Measurements from ENCODE around the gene GCSAM. TPM values are rescaled to one million over a fixed set of nuclear protein-coding genes. Genes with fewer than 3 reads are reported as not detected.

Gene GCSAM
- 0.23 TPM for polyA plus RNA-seq (2013, experiment 1 of 2; ENCODE audit: insufficient read length)
- 0.38 TPM for polyA plus RNA-seq (2013, experiment 2 of 2; ENCODE audit: insufficient read length)

GRCh38 chr3:112132975-112133448 lies at the start of gene GCSAM:
Gene GCSAM, minus strand, starts transcription at chr3:112133248. Its CDS starts 128 bp downstream, at chr3:112133120.
- DNase-seq: no peak

GRCh38 chr3:112175646-112176045 lies 42.6 kb upstream of the GCSAM start:
- no peak for DNase-seq

- no peak for DNase-seq
These were observed 42.0 kb upstream of the GCSAM start for GRCh38 chr3:112175037-112175436.

GRCh38 chr3:112171144-112171543 lies 38.1 kb upstream of the GCSAM start:
- DNase-seq: no peak

- no peak for DNase-seq
These were observed 37.0 kb upstream of the GCSAM start for GRCh38 chr3:112170046-112170445.

- DNase-seq: no peak
These were observed 34.7 kb upstream of the GCSAM start for GRCh38 chr3:112167758-112168157.

GRCh38 chr3:112149136-112149535 lies 16.1 kb upstream of the GCSAM start:
- DNase-seq: no peak

GRCh38 chr3:112143689-112144088 lies 10.6 kb upstream of the GCSAM start:
- no peak for DNase-seq

GRCh38 chr3:112143251-112143650 lies 10.2 kb upstream of the GCSAM start:
- DNase-seq: no peak

- DNase-seq: no peak
These were observed 8.2 kb upstream of the GCSAM start for GRCh38 chr3:112141293-112141692.

- no peak for DNase-seq
These were observed 7.5 kb upstream of the GCSAM start for GRCh38 chr3:112140584-112140983.

GRCh38 chr3:112138219-112138969 lies 5.3 kb upstream of the GCSAM start:
- DNase-seq: no peak

- DNase-seq: no peak
These were observed 4.7 kb upstream of the GCSAM start for GRCh38 chr3:112137781-112138180.

- peak; percentile 40 for DNase-seq
These were observed 4.1 kb upstream of the GCSAM start for GRCh38 chr3:112136959-112137693.

- no peak for DNase-seq
These were observed 3.0 kb upstream of the GCSAM start for GRCh38 chr3:112136046-112136445.

- DNase-seq: no peak
These were observed 1.5 kb upstream of the GCSAM start for GRCh38 chr3:112134335-112135124.

GRCh38 chr3:112133626-112134334 lies 732 bp upstream of the GCSAM start:
- DNase-seq: no peak

GRCh38 chr3:112132554-112132953 lies 494 bp downstream of the GCSAM start:
- no peak for DNase-seq

GRCh38 chr3:112132088-112132487 lies 960 bp downstream of the GCSAM start:
- no peak for DNase-seq

GRCh38 chr3:112131111-112131510 lies 1.9 kb downstream of the GCSAM start:
- DNase-seq: no peak

GRCh38 chr3:112130638-112130993 lies 2.4 kb downstream of the GCSAM start:
- DNase-seq: no peak

- DNase-seq: no peak
These were observed 3.0 kb downstream of the GCSAM start for GRCh38 chr3:112129925-112130637.

All from fibroblast of skin of scalp (primary cell).